LHCN-M2 (cell line): ENCODE data around the gene RNF31. TPM values are rescaled to one million over a fixed set of nuclear protein-coding genes. Genes with fewer than 3 reads are reported as not detected.
A peak's percentile ranks its signal among the peaks of the same experiment; 100 is the strongest.

Experiments used
- DNase-seq: peaks from one replicate; pipeline ENCODE4 v3.0.0-alpha.2; 2012; ENCODE audit warnings: low read depth
- total RNA-seq: library from RNA; depleted of rRNA; stranded (reverse); fragments of >200 nt; gene quantifications from 2 replicates; pipeline ENCODE4 v1.2.3, GENCODE V29; 2014

The RNF31 gene
- total RNA-seq, 1 experiment from 2014 or later: 44.2 TPM

DNA sequence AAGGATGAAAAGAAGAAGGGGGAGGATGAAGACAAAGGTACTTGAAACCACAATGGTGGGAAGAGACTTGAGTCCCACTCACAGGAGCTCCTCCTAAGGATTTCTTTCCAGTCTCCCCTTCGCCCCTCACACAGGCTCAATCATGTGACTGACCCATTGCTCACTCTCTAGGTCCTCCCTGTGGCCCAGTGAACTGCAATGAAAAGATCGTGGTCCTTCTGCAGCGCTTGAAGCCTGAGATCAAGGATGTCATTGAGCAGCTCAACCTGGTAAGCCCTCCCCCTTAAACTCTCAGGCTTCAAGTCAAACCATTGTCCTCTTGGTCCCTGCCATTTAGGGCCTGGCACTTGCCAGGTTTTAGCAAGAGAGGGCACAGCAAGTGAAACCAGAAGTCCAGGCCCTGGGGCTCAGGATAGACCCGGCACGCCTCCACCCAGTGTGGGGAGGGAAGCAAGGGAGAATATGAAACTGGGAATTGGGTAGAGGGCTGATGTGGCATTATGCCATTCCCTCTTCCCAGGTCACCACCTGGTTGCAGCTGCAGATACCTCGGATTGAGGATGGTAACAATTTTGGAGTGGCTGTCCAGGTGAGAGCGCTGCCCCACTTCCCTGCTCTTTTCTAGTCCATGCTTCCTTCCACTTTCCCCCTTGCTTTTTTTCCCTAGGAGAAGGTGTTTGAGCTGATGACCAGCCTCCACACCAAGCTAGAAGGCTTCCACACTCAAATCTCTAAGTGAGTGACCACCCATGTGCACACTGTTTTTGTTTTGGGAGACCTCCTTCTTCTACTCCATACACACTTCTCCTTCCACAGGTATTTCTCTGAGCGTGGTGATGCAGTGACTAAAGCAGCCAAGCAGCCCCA lies 9.5 kb upstream of the RNF31 start:
- DNase-seq: no peak

DNA sequence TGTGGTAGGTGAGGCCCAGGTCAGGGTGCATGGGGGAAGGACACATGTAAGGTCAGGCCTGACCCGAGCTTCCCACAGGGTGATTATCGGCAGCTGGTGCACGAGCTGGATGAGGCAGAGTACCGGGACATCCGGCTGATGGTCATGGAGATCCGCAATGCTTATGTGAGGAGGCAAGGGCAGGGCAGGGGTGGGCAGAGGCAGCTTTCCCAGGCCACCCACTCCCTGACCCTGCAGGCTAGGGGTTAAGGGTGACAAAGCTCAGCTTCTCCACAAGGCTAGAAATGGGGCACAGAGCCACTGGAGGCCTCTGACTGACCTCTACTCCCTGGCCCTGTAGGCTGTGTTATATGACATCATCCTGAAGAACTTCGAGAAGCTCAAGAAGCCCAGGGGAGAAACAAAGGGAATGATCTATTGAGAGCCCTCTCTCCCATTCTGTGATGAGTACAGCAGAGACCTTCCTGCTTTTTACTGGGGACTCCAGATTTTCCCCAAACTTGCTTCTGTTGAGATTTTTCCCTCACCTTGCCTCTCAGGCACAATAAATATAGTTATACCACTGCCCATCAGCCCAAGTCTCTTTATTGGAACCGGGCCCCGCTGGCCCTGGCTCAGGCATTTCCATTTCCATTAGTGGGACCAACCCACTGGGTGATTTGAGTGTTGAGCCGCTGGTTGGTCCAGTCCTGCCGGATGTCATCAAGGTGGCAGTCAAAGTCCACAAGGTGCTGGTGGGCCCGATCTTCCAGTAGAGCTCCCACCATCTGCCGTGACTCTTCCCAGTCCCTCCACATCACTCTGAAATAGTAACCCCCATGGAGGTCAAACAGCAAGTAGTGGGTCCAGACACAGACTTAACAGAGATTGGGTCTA lies 8.7 kb upstream of the RNF31 start:
- no peak for DNase-seq

DNA sequence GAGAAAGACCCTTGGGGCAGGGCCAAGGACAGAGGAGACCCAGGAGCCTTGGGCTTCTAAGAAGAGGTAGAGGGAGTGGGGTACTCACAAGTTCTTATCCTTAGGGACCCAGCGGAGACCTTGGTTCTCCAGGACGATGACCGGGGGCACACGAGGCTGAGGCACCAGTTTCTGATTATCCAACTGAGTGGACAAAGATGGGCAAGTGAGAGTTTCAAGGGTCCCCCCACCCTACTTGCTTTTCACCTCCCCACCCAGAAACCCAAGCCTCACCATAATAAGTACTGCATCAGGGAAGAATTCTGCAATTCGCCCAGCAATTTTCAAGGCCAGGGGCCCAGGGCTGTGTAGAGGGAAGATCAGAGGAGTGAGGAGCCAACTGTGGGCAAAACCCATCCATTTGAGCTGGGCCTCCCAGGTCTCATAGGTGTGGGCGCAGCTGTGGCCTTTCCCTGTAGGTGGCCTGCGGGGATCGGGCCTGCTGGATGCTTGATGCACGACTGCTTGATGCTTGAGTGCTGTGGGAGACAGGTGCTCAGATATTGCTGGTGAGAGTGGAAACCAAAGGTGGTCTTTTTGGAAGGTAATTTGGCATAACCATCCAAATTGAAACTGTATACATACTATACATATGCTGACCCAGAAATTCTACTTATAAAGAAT lies 7.9 kb upstream of the RNF31 start:
- no peak for DNase-seq

DNA sequence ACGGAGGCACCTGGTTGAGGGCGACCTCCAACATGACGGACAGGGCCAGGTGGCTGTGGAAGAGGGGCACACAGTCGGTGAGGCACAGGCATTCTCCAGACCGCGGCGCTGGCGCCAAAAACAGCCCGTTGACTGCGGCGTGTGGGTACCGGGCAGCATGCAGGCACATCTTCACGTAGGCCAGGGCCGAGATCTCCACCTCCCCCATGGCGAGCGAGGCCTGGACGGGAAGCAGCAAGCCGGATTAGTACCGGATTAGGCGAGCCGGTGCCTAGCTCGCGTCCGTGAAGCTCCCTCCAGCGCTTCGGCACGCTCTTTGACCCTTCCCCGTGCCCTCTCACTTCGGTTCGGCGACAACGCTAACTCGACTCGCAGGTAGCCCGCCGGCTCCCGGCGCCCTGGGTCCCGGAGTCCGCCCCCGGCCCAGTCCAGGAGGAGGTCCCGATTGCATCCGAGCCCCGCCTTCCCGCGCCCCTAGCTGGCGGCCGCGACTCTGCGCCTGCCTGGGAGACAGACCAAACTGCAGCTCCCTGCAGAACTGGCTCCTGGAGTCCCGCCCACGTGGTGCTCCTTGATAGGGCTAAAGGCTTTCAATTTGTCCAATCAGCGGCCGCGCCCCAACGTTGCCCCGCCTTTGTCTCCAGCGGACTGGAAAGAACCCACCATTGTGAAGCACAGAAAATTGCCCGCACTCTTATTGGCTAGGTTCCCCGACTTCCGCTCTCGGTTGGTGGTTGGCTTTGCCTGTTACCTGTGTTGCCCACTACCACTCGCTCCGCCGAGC lies 6.0 kb upstream of the RNF31 start, which contains the start of gene EMC9:
TSS of gene EMC9 (minus strand) at position 495 of the 784 bp plus-strand sequence. CDS start at position 208, 287 bp downstream.
- DNase-seq: peak; percentile 99

DNA sequence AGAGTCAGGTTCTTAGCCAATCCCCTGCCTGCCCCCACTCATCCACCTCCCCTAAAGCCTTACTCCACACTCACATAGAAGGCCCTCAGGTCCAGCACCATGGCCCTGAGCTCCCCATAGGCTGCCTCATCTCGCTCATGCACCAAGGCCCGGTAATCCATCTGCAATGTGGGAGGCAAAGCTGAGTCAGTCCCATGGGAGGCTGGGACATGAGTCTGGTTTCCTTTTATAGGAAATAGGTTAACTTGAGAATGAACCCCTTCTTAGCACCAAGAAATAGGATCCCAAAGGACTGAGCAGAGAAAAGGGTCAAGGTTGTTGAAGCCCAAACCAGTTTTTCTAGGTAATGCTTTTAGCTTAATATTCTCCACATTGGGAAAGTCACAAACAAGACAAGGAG lies 3.8 kb upstream of the RNF31 start:
- DNase-seq: peak; percentile 79

DNA sequence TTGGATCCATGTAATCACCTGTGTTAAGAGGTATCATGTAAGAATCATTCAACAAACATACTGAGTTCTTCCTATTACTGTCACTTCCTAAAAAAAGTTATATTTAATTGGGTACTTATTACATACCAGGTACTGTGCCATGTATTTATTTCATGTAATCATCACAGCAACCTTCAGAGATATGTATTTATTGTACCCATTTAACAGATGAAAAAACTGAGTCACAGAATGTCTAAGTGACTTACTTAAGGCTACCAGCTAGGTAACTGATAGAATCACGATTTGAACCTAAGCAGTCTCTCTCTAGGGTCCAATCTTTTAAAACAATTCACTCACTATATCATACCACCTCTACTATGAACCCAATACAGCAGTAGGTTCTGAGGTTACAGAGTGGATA lies 2.8 kb upstream of the RNF31 start:
- no peak for DNase-seq

DNA sequence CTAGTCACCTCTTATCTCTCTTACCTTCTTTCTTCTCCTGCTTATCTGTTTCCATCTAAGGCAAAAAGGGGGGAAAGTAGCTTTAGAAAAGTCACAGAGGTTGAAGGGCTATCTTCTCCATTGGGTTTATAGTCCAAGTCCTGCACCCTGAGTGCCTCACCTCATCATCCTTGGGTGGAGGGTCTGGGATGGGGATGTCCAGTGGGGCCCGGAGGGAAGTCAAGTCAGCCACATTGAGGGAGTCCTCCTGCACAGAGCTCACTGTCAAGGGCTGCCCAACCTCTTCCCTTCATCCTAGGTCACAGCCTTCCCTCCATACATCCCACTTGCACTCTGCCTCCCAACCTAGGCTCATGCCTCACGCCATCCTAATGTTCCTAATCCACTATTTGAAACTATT lies 2.1 kb upstream of the RNF31 start:
- DNase-seq: no peak

DNA sequence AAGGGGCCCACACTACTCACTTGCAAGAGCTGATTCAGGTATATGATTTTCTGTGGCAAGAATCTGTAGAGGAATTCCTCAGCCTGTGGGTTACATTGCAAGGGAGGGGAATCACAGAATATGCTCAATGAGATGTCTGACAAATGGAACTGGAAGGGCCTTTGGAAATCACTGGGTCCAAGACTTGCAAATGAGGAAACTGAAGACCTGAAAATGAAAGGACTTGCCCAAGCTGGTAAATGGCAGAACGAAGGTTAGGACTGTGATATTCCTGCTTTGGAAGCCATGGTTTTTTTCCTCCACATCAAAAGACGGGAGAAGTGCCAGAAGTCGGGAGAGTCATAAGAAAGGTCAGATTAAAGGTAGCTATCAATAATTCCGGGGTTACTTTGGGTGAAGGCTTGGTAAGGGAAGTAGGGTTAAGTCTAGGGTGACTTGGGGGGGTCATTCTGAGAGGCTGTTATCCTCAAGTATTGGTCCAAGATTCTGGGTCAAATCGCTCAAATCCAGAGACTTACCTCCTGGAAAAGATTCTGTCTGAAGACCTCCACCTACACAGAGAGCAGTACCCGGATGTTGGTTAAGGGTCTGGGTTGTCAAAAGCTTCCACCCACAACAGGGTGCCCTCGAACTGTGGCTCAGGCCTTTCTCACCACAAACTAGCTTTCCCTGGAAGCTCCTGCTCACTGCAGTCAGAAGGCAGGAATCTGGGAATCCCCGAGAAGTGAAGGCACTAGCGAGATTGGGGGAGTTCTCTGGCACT lies 1.4 kb upstream of the RNF31 start:
- no peak for DNase-seq

DNA sequence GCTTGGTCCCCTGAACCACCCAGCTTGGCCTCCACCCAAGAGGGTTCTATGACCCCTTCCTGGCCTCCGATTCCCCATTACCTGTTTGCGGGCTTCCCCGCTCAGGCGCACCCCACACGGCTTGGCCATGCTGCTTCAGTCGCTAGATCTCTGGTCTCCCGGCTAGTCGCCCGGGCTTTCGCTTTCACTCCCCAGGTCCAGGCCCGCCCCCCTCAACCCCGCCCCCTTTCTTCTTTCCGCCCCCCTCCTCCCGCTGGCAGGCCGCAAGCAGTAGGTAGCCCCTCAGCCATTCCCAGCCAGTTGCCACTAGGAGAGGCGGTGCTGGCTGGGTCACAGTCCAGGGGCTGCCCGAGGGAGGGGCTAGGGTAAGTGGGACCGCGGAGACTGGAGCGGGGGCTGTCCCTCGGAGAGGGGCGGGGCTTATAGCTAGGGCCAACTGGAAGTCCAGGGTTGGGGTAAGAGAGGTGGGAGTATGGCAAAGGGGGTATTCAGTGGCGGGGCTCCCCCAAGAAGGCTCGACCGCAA lies 783 bp upstream of the RNF31 start, which contains the start of gene PSME2:
TSS of gene PSME2 (minus strand) at position 158 of the 525 bp plus-strand sequence. CDS start at position 129, 29 bp downstream.
- peak; percentile 97 for DNase-seq

DNA sequence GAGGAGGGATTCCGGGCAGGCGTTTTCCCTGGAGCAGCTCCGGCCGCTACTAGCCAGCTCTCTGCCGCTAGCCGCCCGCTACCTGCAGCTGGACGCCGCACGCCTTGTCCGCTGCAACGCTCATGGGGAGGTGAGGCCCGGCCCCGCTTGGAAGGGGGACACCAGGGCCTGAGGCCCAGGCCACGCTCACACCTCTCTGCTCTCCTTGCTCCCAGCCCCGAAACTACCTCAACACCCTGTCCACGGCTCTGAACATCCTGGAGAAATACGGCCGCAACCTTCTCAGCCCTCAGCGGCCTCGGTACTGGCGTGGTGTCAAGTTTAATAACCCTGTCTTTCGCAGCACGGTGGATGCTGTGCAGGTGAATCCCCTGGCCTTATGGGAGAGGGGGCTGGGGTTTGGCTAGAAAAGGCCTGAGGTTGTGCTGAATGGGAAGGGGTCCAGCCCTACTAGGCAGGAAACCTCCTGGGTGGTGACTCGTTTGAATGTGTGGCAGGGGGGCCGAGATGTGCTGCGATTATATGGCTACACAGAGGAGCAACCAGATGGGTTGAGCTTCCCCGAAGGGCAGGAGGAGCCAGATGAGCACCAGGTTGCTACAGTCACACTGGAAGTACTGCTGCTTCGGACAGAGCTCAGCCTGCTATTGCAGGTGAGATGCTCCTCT lies 597 bp downstream of the RNF31 start:
- no peak for DNase-seq

DNA sequence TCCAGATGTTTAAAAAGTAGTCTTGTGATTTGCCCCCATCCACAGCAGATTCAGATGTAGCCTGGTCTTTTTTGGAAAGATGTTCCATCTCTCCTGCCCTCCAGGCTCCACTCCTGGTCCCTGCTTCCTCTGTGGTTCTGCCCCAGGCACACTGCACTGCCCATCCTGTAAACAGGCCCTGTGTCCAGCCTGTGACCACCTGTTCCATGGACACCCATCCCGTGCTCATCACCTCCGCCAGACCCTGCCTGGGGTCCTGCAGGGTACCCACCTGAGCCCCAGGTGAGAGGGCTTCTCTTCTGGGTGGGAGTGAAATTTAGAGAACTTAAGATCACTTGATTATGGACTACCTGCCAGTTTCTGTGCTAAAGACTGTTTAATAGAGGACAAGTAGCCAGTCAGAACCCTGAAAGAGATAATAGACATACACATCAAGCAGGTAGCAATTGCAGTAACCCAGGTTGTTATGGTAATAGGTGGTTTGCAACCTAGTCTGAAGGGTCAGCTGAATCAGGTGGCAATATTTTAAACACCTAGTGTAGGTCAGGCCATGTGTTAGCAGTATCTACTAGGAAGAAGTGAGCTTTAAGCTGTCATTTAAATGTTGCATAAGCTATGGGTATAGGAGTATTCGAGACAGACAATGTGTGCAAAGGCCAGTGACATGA lies 2.1 kb downstream of the RNF31 start:
- no peak for DNase-seq

DNA sequence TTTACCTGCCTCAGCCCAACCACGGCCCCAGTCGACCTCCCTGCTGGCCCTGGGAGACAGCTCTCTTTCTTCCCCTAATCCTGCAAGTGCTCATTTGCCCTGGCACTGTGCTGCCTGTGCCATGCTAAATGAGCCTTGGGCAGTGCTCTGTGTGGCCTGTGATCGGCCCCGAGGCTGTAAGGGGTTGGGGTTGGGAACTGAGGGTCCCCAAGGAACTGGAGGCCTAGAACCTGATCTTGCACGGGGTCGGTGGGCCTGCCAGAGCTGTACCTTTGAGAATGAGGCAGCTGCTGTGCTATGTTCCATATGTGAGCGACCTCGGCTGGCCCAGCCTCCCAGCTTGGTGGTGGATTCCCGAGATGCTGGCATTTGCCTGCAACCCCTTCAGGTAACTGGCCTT lies 2.8 kb downstream of the RNF31 start:
- no peak for DNase-seq

DNA sequence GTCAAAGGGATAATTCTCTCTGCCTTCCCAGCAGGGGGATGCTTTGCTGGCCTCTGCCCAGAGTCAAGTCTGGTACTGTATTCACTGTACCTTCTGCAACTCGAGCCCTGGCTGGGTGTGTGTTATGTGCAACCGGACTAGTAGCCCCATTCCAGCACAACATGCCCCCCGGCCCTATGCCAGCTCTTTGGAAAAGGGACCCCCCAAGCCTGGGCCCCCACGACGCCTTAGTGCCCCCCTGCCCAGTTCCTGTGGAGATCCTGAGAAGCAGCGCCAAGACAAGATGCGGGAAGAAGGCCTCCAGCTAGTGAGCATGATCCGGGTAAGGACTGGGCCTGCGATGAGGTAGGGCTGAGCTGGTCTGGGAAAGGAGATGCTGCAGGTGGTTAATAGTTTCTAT lies 3.3 kb downstream of the RNF31 start:
- no peak for DNase-seq

DNA sequence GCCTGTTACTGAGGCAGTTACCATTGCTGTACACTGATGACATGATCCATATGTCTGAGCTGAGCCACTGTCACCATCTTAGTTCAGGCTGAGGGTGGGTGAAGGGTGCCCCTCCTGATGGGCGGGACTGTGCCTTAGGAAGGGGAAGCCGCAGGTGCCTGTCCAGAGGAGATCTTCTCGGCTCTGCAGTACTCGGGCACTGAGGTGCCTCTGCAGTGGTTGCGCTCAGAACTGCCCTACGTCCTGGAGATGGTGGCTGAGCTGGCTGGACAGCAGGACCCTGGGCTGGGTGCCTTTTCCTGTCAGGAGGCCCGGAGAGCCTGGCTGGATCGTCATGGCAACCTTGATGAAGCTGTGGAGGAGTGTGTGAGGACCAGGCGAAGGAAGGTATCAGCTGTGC lies 3.7 kb downstream of the RNF31 start:
- no peak for DNase-seq

DNA sequence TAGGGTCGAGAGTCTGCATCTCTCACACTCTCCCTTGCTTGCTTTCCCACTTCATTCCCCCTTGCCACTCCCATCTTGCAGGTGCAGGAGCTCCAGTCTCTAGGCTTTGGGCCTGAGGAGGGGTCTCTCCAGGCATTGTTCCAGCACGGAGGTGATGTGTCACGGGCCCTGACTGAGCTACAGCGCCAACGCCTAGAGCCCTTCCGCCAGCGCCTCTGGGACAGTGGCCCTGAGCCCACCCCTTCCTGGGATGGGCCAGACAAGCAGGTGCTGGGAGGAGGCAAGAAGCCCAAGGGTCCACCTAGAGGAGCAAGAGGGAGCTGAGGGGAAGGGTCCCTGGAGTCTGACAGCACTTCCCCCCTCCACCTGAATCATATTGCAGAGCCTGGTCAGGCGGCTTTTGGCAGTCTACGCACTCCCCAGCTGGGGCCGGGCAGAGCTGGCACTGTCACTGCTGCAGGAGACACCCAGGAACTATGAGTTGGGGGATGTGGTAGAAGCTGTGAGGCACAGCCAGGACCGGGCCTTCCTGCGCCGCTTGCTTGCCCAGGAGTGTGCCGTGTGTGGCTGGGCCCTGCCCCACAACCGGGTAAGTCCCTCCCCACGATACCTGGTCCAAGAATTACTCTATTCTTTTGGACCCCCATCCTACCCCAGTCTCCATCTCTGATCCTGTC lies 4.2 kb downstream of the RNF31 start:
- no peak for DNase-seq

DNA sequence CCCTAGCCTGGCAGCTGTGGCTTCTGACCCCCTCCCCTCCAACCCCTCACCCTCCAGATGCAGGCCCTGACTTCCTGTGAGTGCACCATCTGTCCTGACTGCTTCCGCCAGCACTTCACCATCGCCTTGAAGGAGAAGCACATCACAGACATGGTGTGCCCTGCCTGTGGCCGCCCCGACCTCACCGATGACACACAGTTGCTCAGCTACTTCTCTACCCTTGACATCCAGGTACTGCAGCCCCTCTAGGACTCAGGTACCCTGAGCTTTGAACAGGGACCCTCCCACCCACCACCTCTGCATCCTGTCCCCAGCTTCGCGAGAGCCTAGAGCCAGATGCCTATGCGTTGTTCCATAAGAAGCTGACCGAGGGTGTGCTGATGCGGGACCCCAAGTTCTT lies 7.8 kb downstream of the RNF31 start:
- DNase-seq: no peak

DNA sequence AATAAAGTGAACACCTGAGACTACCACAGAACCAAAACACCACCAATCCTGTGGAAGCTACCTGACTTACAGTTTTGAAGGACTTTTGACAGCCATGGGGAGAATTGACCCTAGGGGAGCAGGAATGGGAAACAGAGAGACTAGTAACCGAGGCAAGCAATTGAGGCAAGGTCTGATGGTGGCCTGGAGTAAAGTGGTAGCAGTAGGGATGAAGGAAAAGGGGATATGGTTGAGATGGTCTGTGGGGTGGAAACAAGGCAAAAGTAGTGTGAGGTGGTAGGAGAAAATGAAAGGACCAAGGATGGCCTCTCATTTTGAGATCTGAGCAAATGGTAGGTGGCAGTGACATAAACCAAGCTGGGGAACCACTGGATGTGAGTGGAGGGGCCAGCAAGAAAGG lies 9.5 kb downstream of the RNF31 start:
- no peak for DNase-seq

DNA sequence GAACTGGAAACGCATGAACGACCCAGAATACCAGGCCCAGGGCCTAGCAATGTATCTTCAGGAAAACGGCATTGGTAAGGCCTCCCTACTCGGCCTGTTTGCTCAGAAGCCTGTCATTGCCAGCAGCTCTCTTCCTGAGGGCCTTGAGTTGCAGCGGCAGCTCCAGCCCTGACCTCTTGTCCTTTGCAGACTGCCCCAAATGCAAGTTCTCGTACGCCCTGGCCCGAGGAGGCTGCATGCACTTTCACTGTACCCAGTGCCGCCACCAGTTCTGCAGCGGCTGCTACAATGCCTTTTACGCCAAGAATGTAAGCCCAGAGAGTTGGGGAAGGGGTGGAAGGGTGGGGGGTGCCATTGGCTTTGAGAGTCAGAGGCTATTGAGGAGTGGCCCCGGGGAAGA lies 10.0 kb downstream of the RNF31 start:
- no peak for DNase-seq
